Glomerular endothelial cell (primary cell): ENCODE results near the gene TGIF1. TPM values are rescaled to one million over a fixed set of nuclear protein-coding genes. Genes with fewer than 3 reads are reported as not detected.

Experiments
- DNase-seq: peaks from one replicate; pipeline ENCODE4 v3.0.0-alpha.2; 2011; ENCODE audit warnings: low read depth, low spot score; ENCODE audit errors: extremely low read depth
- total RNA-seq: library from RNA; depleted of rRNA; stranded (reverse); fragments of >200 nt; gene quantifications from 2 replicates; pipeline ENCODE4 v1.2.3, GENCODE V29; 2015

Gene TGIF1
- total RNA-seq, 1 donor from 2014 or later: 93.5 TPM

DNA sequence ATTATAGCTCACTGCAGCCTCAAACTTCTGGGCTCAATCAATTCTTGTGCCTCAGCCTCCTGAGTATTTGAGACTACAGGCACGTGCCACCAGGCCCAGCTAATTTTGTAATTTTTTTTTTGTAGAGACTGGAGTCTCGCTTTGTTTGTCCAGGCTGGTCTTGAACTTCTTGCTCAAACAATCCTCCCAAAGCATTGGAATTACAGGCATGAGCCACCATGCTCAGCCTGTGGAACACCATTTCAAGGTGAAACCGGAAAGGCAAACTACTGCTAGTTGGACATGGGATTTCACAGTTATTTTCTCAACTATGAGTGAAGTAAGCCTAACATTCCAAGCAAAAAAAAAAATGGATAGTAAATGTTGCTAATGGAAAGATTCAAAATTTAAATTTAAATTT is 20.9 kb upstream of the TGIF1 start:
- DNase-seq: no peak

DNA sequence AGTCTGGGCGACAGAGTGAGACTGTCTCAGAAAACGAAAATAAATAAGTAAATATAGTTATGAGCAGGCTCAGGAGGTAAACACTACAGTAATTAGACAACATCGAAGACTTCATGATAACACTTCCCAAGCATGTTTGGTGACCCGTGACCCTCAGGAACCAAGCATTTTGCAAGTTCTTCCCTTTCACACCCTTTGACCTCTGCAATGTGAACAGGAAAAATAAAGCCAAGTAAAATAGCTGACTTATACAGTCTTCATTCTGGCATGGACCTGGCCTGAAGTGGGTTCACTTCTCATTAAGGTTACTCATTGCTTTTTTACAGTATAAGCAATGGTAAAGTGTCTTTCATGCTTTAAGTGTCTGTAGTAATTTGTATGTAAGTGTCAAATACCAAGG is 15.3 kb upstream of the TGIF1 start:
- DNase-seq: no peak

DNA sequence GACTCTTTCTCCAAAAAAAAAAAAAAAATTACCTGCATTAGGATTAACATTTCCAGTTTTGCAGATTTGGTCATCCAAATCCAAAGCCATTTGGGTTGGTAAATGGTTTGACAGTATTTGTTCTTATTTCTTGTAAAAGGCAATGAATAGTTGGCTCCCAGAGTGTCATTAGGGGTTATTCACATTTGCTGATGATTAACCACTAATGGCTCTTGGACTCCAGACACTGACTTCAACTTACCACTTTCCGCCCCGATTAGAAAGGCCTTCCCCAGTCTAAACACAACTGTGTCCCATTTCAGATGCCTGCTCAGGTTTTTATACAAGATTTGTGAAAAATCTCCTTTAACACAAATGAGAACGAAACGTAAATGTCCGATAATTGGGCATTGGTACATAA is 9.6 kb upstream of the TGIF1 start:
- DNase-seq: no peak

DNA sequence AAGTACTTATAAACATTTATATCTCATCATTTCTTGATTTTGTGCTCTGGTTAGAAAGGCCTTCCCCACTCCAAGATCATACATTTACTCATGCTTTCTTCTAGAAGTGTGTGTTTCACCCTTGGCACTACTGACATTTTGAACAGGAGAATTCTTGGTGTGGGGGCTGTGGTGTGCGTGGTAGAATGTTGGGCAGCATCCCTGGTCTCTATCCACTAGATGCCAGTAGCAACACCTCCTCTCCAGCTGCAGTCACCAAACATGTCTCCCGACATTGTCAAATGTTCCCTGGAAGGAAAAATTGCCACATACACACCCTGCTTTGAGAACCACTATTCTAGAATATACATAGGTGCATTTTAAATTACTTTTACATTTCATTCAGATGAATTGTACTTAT is 8.7 kb upstream of the TGIF1 start:
- DNase-seq: no peak

DNA sequence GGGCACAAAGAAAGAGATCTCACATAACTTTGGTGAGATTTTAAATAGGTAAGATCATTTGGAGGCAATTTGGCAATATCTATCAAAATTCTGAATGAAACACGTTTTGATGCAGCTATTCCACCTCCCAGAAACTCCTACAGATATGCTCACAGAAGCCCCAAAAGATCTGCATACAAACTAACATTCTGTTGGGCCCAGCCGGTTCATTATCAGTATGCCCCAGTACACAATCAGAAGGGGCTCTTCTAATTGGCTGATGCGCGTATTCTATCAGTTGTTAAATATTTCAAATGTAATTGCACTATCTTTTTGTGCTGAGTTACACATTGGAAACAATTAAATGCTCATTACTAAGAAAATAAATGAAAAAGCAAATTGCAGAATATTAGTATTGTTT is 7.1 kb upstream of the TGIF1 start:
- no peak for DNase-seq

DNA sequence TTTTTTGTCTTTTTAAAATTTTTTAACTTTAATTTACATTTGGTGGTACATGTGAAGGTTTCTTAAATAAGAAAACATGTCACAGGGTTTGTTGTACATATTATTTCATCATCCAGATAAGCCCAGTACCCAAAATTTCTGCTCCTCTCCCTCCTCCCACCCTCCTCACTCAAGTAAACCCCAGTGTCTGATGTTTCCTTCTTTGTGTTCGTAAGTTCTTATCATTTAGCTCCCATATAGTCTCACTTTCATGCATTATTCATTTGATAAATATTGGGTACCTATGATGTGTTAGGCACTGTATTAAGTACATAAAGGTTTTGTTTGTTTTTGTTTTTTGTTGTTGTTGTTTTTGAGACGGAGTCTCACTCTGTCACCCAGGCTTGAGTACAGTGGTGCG is 5.7 kb upstream of the TGIF1 start:
- DNase-seq: no peak

DNA sequence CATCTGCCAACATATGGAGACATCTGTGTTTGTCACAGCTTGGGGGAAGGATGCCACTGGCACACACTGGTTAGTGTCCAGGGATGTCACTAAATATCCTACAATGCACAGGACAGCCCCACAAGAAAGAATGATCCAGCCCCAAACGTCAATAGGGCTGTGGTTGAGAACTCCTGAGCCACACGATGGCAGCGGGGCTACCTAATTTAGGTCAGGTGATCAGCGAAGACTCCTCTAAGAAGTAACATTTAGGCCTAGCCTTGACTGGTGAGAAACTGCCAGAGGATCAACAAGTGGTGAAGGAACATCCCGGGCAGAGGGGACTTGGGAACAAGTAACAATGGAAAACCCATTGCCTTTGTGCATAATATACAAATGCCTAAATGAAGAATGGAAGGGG is 5.0 kb upstream of the TGIF1 start:
- DNase-seq: no peak

DNA sequence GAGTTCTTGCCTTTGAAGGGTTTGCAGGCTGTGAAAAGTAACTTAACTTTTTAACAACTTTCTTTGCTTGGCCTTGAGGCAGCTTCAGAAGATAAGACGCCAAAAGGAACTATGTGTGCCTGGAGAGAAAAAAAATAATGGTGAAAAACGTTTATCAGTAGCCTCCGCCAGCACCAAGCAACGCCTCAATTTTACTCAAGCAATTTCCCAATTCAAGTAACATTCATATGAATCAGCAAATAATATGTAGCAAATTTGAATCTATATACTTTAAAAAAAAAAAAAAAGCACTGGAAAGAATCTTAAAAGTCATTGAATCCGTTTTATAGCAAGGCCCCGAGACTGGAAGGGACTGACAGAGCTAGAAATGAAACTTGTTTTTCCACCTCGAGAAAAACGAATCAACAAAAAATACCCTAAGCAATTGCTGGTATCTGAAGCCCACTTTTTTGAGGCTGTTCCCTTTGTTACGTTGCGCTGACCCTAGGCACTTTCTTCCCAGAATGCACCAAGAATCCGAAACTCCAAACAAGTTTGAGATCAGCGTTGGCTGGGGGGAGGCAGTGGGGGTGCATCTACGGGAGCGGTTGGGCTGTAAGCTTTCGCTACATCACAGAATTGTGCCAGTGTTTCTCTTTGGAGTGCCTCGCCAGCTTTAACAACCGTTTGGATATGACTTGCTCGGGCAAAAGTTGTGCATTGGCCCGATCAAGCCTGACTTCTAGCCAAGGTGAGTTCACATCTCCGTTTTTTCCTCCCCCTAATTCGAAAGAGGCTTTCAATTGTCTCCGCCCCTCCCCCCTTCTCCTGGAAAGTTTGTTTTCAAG is 2.7 kb upstream of the TGIF1 start:
- DNase-seq: no peak

DNA sequence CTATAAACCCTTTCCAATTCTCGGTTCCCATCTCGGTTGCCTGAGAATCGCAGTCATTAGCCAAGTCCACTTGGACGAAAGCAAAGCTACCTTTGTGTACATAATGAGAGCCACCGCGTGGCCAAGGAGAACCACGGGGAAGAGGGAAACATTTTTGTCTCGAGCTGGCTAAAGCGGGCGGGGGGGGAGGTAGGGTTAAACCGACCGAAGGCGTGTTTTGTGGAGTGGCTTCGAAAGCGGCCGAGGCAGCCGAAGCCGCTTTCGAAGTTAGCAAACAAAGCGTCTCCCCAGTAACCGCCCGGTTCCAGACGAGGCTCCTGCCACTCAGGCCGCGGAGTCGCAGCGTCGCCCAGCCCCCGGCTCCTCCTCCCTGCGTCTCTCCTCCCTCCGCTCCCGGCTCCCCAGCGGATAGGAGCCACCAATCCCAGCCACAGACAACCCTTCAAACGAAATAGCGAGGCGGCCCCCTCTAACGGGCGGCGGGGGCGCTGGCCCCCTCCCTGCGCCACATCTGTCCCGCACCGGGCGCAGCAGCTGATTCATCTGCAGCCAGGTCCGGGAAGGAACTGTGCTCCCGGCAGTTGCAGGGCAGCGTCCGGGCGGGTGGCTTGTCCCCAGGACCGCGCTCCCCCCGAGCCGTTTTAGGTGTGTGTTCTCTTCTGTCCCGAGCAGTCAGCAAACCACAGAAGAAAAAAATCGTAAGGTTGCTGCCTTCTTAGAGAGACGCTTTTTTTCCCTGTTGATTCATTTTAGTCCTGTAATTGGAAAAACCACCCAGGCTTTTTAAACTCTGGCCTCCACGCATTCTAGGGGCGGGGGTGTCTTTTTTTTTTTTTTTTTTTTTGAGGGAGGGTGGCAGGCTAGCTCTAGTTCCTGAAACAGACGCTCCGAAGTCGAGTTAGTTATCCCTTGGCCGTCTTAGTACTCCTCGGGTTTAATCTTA is 1.8 kb upstream of the TGIF1 start:
- DNase-seq: no peak

DNA sequence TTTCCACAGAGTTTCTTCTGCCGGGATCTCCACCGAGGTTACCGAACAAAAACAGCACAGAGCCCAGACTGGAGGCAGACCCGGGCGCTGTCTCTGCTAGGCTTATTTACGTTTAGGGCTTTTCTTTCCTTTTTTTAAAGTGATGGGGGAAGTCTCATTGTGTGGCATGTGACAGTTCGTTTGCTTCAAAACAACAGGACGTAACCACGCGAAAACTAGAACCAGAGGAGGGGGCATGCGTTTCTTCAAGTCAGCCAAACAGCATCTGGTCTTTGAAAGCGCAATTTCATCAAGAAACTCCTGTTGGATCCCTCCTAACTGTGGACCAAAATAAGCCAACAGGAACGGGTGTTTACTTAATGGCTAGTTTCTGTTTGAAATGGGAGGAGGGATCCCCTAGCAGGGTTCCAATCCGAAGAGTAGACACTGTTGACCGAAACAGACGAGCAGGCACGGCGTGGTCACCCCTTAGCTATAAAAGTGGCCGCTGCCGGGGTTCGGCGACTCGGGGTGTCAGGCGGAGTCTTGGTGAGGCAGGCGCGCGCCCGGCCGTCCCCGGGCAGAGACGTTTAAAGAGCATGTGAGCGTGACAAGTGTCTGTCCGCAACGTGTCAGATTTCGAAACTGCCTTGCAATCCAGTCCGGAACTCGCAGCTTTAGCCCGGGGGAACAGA is 997 bp upstream of the TGIF1 start:
- no peak for DNase-seq

DNA sequence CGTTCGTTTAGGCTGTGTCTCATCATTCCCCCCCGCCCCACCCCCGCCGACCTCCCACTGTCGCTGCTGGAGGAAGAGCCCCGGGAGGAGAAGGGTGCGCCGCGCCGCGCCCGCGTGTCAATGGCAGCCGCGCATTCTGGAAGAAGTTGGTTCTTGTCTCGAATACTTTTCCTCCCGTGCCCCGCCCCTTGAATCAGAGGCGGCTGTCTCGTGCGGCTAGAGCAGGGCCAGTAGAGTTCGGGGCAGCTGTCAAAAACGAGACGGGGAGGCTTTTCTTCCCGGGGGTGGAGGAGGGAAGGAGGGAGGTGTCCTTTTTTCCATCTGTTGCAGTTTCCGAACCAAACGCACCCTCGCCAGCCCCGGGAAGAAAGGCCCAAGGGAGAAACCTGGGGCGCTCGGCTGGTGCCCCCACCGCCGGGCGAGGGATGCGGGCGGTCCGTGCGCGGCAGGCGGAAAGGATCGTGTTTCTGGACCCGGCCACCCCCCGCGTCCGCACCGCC is 410 bp upstream of the TGIF1 start:
- no peak for DNase-seq

DNA sequence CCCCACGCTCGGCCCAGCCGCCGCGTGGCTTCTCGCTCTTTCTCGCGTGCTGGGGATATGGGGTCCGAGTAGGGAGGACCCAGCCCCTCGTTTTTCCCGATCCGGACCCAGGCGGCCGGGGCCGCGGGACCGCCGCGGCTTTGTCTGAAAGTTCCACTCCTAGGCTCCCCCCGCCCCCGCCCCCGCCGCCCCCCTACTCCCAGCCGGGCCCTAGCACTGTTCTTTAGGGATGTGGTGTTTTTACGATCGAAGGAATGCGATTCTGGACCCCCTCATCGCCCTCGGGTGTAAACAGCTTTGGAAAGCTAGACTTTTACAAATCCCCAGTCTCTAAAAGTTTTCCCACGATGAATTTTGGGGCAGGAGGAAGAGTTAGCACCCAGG is 819 bp downstream of the TGIF1 start:
- DNase-seq: no peak

DNA sequence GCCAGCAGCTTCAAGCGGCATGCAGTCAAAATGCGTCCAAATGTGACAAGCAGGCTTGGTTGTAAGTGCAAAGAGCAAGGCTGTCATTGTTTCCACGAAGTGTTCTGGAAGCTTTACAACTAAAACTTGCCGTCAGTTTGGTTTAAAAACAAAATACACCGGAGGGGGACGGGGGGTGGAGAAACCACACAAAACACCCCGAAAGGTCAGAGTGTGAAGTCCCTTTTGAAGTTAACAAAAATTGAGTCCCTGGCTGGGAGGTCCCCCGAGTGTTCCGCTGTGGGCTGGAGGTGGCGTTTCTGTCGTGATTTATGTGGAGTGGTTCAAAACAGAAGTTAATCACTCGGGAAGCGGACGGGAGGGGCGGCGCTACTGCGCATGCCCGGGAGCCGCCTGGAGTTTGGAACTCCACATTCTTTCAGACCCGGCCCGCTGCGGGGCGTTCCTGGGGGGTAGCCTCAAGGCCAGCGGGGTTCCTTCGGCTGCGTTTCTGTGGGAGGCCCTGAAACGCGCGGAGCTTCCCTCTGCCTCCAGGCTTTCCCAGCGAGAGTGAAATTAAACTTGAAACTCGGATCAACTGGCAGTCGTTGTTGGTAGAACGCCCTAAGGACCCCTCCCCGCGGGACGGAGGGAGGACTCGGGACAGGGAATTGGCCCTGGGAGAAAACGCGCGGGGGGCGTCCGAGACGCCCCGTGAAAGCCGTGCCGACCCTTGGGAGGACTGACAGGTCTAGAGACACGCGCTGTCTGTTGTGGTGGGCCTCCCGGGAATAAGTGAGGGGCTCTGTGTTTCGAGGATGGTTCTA is 1.4 kb downstream of the TGIF1 start:
- DNase-seq: no peak

DNA sequence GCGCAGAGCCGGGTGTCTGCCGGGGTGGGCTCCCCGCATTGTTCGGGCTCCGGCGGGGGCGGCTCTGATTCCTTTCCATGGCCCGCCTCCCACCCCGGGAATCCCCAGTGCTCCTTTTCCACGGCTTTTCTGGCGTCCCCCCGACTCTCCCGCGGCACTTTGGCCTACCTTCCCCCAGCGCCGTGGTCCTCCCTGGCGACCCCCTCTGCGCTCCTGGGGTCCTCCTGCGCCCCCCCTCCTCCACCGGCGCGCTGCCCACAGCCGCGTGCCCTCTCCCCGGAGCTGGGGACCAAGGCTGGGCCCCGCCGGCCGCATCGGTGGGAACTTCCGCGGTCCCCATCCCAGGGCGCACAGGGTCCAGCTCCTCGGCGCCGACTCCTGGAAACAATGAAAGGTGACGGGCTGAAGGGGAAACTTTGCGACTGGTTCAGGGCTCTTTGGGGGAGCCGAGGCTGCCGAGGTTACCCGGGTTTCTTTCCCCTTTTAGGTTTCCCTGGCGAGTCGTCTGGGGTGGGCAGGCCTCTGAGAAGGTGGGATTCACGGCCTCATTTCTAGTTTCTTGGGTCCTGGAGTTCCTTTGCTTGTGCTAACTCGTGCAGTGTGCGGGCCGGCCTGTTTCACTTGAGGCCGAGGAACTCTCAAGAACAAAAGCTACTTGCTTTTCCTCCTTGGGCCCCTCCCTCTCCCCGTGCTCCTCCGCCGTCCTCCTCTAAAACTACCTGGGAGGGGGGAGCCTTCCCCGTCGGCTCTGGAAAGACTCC is 2.2 kb downstream of the TGIF1 start:
- DNase-seq: no peak

DNA sequence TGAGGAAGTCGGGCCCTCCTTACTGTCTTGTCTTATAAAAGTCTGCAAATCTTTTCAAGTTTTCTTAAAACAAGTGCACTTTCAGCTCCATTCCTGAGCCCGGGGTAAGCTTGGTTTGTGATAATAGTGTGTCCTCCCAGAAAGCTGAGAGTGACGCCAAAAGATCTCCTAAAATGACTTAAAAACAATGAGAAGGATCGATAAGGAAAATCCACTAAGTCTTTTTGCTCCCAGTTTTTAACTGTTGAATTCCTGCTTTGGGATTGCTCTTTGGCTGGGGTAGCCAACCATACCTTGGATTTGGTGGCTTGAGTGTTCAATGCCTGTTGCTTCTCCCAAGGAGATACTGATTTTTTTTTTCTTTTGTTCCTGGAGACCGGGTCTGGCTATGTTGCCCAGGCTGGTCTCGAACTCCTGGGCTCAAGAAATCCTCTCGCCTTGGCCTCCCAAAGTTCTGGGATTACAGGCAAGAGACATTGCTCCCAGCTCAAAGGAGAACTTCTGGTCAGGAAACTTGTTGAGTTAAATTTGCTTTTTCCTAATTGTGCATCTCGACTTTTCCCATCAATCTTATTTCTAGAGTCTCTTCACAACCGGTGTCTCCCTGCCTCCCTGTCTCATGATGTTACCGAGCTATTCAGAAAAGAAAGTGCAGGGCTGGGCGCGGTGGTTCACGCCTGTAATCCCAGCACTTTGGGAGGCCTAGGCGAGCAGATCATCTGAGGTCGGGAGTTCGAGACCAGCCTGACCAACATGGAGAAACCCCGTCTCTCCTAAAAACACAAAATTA is 3.0 kb downstream of the TGIF1 start:
- DNase-seq: no peak

DNA sequence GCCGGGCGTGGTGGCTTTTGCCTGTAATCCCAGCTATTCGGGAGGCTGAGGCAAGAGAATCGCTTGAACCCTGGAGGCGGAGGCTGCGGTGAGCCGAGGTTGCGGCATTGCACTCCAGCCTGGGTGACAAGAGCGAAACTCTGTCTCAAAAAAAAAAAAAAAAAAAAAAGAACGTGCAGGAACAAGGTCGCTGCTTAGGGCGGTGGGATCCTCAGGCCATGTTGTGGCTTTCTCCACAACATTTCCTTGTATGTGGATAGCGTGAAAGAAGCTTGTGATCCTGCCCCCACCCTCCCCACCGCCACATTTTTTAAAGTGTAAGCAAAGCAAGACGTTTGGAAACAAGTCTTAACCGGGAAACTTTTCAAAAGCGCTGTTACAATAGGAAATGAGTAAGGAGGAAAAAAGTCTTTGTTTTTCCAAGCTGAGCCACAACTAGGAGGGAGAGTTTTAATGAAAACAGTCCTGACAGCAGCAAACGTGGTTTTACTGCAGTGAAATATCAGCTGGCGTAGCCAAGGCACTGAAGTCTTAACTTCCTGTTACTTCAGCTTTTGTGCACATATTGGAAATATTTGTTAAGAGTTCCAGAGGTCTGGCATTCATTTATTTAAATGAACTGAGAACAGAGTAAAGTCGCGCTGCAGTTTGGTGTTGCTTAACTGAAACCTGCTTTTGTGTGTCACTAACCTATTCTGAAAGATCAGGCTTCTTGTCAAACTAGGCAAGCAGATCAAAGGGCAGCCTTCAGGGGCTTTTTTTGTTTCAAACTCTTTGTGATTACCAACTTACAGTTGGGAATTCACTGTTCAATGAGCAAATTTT is 3.8 kb downstream of the TGIF1 start:
- DNase-seq: no peak

DNA sequence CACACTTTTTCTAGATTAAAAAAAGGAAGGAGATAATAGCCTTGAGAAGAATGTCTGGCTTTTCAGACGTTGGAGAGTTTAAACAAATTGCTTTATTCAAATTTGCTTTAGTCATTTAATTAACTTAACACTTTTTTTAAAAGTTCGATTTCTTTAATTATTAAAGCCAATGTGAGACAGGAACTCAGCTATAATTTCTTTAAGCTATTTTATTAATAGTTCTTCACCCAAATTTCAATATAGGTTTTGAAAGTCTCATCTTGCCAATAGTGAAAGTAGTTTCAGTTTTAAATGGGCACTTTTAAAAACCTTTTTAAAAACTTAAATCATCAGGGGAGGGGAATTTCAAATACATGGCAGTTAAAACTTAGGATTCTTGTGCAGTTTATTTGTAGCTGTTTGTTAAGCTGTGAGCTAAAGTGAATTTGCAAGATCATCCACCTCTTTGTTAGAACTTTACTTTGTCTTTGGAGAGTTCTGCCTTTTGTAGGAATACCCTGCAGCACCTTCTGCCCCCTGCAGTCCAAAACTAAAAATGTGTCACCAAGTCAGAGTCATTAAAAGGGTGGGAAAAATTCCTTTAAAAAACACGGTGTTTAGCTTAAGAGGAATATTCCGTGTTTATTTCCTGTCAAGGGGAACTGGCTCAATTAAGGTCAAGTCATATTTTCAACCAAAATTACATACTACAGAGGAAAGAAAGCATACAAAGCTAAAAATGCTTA is 4.6 kb downstream of the TGIF1 start:
- no peak for DNase-seq
